ENCODE data around the gene PLPPR3. TPM values are rescaled to one million over a fixed set of nuclear protein-coding genes. Genes with fewer than 3 reads are reported as not detected.

Gene PLPPR3
- total RNA-seq, 1 experiment from 2014 or later, result 63.7 TPM

DNA sequence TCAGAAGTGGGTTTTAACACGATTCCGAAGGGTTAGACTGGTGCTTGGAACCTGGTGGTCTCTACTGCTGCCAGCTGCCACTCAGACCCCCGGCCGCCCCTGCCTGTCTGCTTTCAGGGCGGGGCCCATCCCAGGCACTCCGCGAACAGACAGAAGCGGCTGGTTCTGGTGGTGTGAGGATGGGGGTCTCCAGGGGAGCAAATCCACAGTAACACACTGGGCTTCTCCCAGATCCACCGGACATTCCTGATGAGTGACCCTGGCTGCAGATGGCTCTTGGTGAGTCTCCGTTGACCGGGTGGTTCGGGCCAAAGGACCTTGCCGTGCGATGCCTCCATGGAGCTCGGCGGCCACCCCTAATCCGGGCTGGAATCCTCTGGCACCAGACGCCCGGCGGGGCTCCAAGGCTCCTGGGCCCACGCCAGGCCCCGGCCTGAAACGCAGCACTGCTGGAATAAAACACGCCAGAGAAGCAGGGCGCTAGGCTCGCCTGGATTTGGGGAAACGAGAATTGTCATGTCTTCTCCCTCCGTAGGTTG is 26.6 kb downstream of the PLPPR3 start:
- Histone ChIP-seq H3K4me1 (ENCODE audit: control insufficient read depth, insufficient read depth, low read length) (peaks cover 6% of the 10 kb centered on the region), H3K9me3 (ENCODE audit: control insufficient read depth, insufficient read depth, low read depth, low read length) (no peaks in the 10 kb centered on the region), H3K27me3 (ENCODE audit: control insufficient read depth, insufficient read depth, low read length) (no peaks in the 10 kb centered on the region), H3K27ac (ENCODE audit: low read length) (no peak overlapping the region; the same call in 1 of the 2 replicates), H3K4me3 (ENCODE audit: low read depth in 2 of 2, low read length in 2 of 2) (no peak overlapping the region), H3K36me3 (ENCODE audit: control insufficient read depth, insufficient read depth, low read length) (peaks cover 11% of the 10 kb centered on the region)
- in situ Hi-C loops (cut with HindIII; ENCODE audit: low pct_unique_long_range_greater_than_20kb, low sequenced_read_pairs), result no loop called here
- intact Hi-C loops (cut with micrococcal nuclease; ENCODE audit: unreplicated experiment), result no loop called here
- ChIA-PET CTCF (interaction anchor here (0.7 kb wide), 1 partner anchor 38 kb away, joined by 3 read pairs; no protein-coding TSS in a partner anchor), POLR2A (interaction anchor here (0.7 kb wide), 1 partner anchor 12 kb away, joined by 3 read pairs; no protein-coding TSS in a partner anchor)
- BruUV-seq (replicated peaks), result no TSS peak
- ATAC-seq (no peak), DNase-seq (ENCODE audit: low read depth, low spot score) (no peak)
- TF ChIP-seq TCF7L2 (IDR thresholded peaks at IDR 0.05; ENCODE audit: low read depth, low read length) (no peak), POLR2AphosphoS5 (IDR thresholded peaks at IDR 0.05; ENCODE audit: low read depth, low read length) (no peak), CTCF (IDR thresholded peaks at IDR 0.05) (no peak), SIN3A (IDR thresholded peaks at IDR 0.05; ENCODE audit: borderline replicate concordance, insufficient read depth, low read depth, low read length) (no peak)
- TF ChIP-seq, protein P1, sequence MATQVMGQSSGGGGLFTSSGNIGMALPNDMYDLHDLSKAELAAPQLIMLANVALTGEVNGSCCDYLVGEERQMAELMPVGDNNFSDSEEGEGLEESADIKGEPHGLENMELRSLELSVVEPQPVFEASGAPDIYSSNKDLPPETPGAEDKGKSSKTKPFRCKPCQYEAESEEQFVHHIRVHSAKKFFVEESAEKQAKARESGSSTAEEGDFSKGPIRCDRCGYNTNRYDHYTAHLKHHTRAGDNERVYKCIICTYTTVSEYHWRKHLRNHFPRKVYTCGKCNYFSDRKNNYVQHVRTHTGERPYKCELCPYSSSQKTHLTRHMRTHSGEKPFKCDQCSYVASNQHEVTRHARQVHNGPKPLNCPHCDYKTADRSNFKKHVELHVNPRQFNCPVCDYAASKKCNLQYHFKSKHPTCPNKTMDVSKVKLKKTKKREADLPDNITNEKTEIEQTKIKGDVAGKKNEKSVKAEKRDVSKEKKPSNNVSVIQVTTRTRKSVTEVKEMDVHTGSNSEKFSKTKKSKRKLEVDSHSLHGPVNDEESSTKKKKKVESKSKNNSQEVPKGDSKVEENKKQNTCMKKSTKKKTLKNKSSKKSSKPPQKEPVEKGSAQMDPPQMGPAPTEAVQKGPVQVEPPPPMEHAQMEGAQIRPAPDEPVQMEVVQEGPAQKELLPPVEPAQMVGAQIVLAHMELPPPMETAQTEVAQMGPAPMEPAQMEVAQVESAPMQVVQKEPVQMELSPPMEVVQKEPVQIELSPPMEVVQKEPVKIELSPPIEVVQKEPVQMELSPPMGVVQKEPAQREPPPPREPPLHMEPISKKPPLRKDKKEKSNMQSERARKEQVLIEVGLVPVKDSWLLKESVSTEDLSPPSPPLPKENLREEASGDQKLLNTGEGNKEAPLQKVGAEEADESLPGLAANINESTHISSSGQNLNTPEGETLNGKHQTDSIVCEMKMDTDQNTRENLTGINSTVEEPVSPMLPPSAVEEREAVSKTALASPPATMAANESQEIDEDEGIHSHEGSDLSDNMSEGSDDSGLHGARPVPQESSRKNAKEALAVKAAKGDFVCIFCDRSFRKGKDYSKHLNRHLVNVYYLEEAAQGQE (IDR thresholded peaks at IDR 0.05; ENCODE audit: insufficient read depth in 1 of 2, low read depth in 2 of 2, low read length in 1 of 2), result no peak

DNA sequence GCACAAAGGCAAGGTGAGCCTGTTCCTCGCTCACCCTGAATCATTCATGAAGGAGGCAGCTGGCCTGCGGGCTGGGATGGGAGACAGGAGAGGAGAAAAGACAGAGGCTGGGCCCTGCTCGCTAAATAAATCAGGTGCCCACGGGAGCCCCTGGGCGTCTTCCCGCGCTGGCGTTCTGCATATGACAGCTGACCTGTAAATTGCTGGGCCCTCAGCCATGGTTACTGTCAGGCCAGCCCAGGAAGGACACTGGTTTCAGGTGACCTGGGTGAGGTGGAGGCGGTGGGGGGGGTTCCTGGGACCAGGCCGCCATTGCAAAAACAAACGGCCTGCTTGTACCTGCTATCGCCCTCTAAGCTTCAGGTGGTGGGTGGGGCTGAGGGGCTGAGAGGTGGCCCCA is 27.9 kb downstream of the PLPPR3 start:
- DNase-seq (ENCODE audit: low read depth, low spot score) (no peak), ATAC-seq (no peak)
- H3K4me1 ChIP-seq (ENCODE audit: control insufficient read depth, insufficient read depth, low read length), result peaks cover 17% of the 10 kb centered on the region
- TF ChIP-seq CTCF (IDR thresholded peaks at IDR 0.05) (no peak), SIN3A (IDR thresholded peaks at IDR 0.05; ENCODE audit: borderline replicate concordance, insufficient read depth, low read depth, low read length) (no peak), POLR2AphosphoS5 (IDR thresholded peaks at IDR 0.05; ENCODE audit: low read depth, low read length) (no peak), TCF7L2 (IDR thresholded peaks at IDR 0.05; ENCODE audit: low read depth, low read length) (no peak)
- TF ChIP-seq, protein P1 (IDR thresholded peaks at IDR 0.05; ENCODE audit: insufficient read depth in 1 of 2, low read depth in 2 of 2, low read length in 1 of 2), result no peak
- no TSS peak for BruUV-seq (replicated peaks)
- 0 out of 2 replicates have a peak overlapping the region, but pooled peaks have one; percentile 17 for H3K27ac ChIP-seq (ENCODE audit: low read length)
- no peaks in the 10 kb centered on the region for H3K27me3 ChIP-seq (ENCODE audit: control insufficient read depth, insufficient read depth, low read length)
- in situ Hi-C loops (cut with HindIII; ENCODE audit: low pct_unique_long_range_greater_than_20kb, low sequenced_read_pairs), result no loop called here
- intact Hi-C loops (cut with micrococcal nuclease; ENCODE audit: unreplicated experiment), result no loop called here
- ChIA-PET CTCF (no interaction called here), POLR2A (no interaction called here)
- H3K4me3 ChIP-seq (ENCODE audit: low read depth in 2 of 2, low read length in 2 of 2), result no peak overlapping the region
- no peaks in the 10 kb centered on the region for H3K9me3 ChIP-seq (ENCODE audit: control insufficient read depth, insufficient read depth, low read depth, low read length)
- H3K36me3 ChIP-seq (ENCODE audit: control insufficient read depth, insufficient read depth, low read length), result peaks cover 7% of the 10 kb centered on the region; the same call in 1 of the 2 replicates
